CD4-positive, alpha-beta memory T cell (primary cell): Measurements from ENCODE around the gene CCR9. TPM values are rescaled to one million over a fixed set of nuclear protein-coding genes. Genes with fewer than 3 reads are reported as not detected.

Experiments
- CTCF ChIA-PET: fragments of 350-600 bp; sonication (Branson Sonifier 250); formaldehyde crosslinking; loops from one replicate; lab custom pipeline; 2021; ENCODE audit warnings: inconsistent platforms; ENCODE audit not compliant: partially characterized antibody; lab: Charles Lee
- POLR2A ChIA-PET: fragments of 350-600 bp; sonication (Branson Sonifier 250); formaldehyde crosslinking; loops from one replicate; lab custom pipeline; 2021; ENCODE audit not compliant: partially characterized antibody; lab: Charles Lee
- DNase-seq, 5 donors: peaks; one replicate each; pipeline versions ENCODE4 v3.0.0 to v3.0.0-alpha.2; 2020 to 2022; ENCODE audit warnings: mixed read lengths in 1 of 5
- H3K27ac ChIP-seq: one replicate; pipeline ENCODE4 v1.7.0; 2013; ENCODE audit warnings: low read depth, low read length
- H3K27me3 ChIP-seq: 2 replicates; pipeline ENCODE4 v1.7.0; 2013; ENCODE audit warnings: mild to moderate bottlenecking, low read length, moderate library complexity; ENCODE audit not compliant: insufficient read depth
- H3K36me3 ChIP-seq: 2 replicates; pipeline ENCODE4 v1.7.0; 2013; ENCODE audit warnings: mild to moderate bottlenecking, low read length, moderate library complexity; ENCODE audit not compliant: insufficient read depth
- H3K4me1 ChIP-seq: 2 replicates; pipeline ENCODE4 v1.7.0; 2013; ENCODE audit warnings: mild to moderate bottlenecking, low read length, moderate library complexity; ENCODE audit not compliant: insufficient read depth
- H3K4me3 ChIP-seq, 2 donors: one replicate each; pipeline ENCODE4 v1.7.0; 2013; ENCODE audit warnings: low read length in 2 of 2, mild to moderate bottlenecking in 1 of 2
- H3K9me3 ChIP-seq, 2 donors: one replicate each; pipeline ENCODE4 v1.7.0; 2013; ENCODE audit warnings: low read length in 2 of 2, control low read depth in 1 of 2; ENCODE audit not compliant: control insufficient read depth in 1 of 2
- H3K27ac Mint-ChIP-seq, 7 donors: one replicate each; pipeline ENCODE4 v1.8.0; 2020 to 2021; ENCODE audit warnings: mixed read lengths in 7 of 7, mild to moderate bottlenecking in 6 of 7, inconsistent platforms in 3 of 7, moderate library complexity in 3 of 7
- H3K27me3 Mint-ChIP-seq, 2 donors: one replicate each; pipeline ENCODE4 v1.8.0; 2020 to 2021; ENCODE audit warnings: mixed read lengths in 2 of 2
- H3K36me3 Mint-ChIP-seq, 2 donors: one replicate each; pipeline ENCODE4 v1.8.0; 2020 to 2021; ENCODE audit warnings: mixed read lengths in 2 of 2, inconsistent platforms in 1 of 2, mild to moderate bottlenecking in 1 of 2
- H3K4me1 Mint-ChIP-seq, 4 donors: one replicate each; pipeline ENCODE4 v1.8.0; 2020 to 2021; ENCODE audit warnings: mixed read lengths in 4 of 4, mild to moderate bottlenecking in 1 of 4
- H3K4me3 Mint-ChIP-seq, 8 donors: one replicate each; pipeline ENCODE4 v1.8.0; 2020 to 2021; ENCODE audit warnings: mixed read lengths in 8 of 8, mild to moderate bottlenecking in 7 of 8, moderate library complexity in 6 of 8, inconsistent platforms in 3 of 8
- H3K9me3 Mint-ChIP-seq, 8 donors: one replicate each; pipeline ENCODE4 v1.8.0; 2020 to 2021; ENCODE audit warnings: mixed read lengths in 8 of 8, mild to moderate bottlenecking in 5 of 8, inconsistent platforms in 3 of 8, moderate library complexity in 1 of 8
- intact Hi-C: fragments of 100-400 bp; cut with micrococcal nuclease; formaldehyde crosslinking; loops from one replicate; pipeline ENCODE4 v1.15.1; 2023
- polyA plus RNA-seq, 2 donors: library from polyadenylated mRNA; unstranded; fragments of 300-500 nt; fragmentation: Illumina TruSeq; gene quantifications; one replicate each; pipeline ENCODE4 v1.2.3, GENCODE V29; 2021
- total RNA-seq, 2 experiments: library from RNA; stranded (reverse); gene quantifications; one replicate each; pipeline ENCODE4 v1.2.3, GENCODE V29; 2021

CCR9 gene
- total and polyA plus RNA-seq, 4 experiments from 2014 or later, result 3.9 to 4.5 (median 4.2) TPM

DNA sequence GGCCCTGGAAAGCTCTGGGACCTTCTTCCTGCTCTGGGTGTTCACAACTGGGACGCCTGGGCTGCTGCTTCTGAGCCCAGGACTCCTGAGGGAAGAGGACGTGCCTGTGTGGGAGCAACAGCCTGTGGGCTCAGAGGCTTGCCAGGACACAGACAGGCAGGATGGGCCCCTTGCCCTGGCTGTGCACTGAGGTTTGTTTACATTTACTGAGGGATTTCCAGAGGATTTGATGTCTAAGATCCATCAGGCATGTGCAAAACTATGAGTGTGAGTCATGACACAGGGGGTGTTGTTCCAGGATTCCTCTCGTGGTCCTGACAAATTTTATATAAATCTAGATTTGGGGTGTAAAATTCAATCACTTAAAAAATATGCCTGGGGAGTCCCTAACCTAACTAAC is 10.6 kb downstream of the CCR9 start:
- H3K36me3 ChIP-seq, result no peaks in the 10 kb centered on the region
- no peak overlapping the region for H3K4me3 Mint-ChIP-seq
- H3K27ac ChIP-seq, result no peak overlapping the region
- intact Hi-C loops, result no loop called here
- no peaks in the 10 kb centered on the region for H3K4me1 ChIP-seq
- ChIA-PET POLR2A (no interaction called here), CTCF (no interaction called here)
- DNase-seq, result no peak
- peaks cover 0 to 12% of the 10 kb centered on the region in 2 donors for H3K36me3 Mint-ChIP-seq
- no peaks in the 10 kb centered on the region for H3K9me3 ChIP-seq
- no peak overlapping the region for H3K27ac Mint-ChIP-seq
- peaks cover 4 to 11% (median 9%) of the 10 kb centered on the region in 4 donors for H3K4me1 Mint-ChIP-seq
- H3K4me3 ChIP-seq, result no peak overlapping the region
- H3K27me3 ChIP-seq, result no peaks in the 10 kb centered on the region
- H3K27me3 Mint-ChIP-seq, result peaks cover 0 to 1% of the 10 kb centered on the region in 2 donors
- no peaks in the 10 kb centered on the region for H3K9me3 Mint-ChIP-seq

DNA sequence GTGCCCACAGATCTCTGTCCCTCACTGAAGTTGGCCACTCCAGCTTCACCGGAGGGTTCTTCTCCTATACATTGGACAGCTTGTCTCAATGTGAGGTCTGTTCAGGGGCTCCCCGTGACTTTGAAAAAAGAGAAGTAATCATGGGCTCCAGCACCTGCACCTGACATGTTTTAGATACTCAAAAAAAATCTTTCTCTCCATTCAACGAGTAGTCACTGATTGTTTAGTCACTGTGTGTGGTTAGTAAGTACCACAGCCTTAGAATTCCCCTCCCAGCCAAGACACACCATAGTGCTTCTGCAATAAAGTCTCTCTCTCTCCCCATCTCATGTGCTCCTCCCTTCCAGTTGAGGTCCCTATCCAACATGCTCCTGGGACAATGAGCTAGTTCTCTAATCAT is 18.6 kb downstream of the CCR9 start:
- POLR2A ChIA-PET, result interaction anchor here (1.0 to 2.2 kb wide), 3 partner anchors 10 to 63 kb away, joined by 3 to 6 read pairs (median 4); partner anchors contain the start of gene LZTFL1
- Mint-ChIP-seq H3K9me3 (peaks cover 0 to 3% (median 0%) of the 10 kb centered on the region in 8 donors), H3K4me1 (peaks cover 19 to 37% (median 24%) of the 10 kb centered on the region in 4 donors), H3K27ac (peak overlapping the region in 2 of 7 donors; percentile 30), H3K36me3 (peaks cover 2 to 23% of the 10 kb centered on the region in 2 donors), H3K27me3 (no peaks in the 10 kb centered on the region), H3K4me3 (no peak overlapping the region)
- Histone ChIP-seq H3K27me3 (no peaks in the 10 kb centered on the region), H3K36me3 (no peaks in the 10 kb centered on the region), H3K4me3 (no peak overlapping the region), H3K9me3 (no peaks in the 10 kb centered on the region), H3K27ac (no peak overlapping the region), H3K4me1 (peaks cover 22% of the 10 kb centered on the region)
- no peak for DNase-seq
- intact Hi-C loops, result no loop called here
- CTCF ChIA-PET, result interaction anchor here (5.4 kb wide), 1 partner anchor 11 kb away, joined by 16 read pairs; no protein-coding TSS in a partner anchor

DNA sequence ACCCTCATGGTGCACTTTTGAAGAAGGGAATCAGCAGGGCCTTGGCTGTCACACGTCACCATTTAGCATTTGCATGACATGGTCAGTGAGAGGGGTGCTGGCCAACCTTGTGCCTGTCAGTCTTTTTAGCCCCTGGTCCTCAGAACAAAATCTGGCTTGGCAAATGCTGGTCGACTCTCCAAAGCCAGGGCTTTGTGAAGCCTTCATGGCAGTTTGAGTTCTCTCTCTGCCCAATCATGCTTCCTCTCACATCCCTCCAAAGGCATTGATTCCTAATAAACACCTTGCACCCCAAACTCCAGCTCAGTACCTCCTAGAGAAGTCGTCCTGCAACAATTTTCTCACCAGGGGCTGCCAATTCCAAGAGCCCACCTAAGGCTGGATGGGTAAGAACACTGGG is 19.4 kb downstream of the CCR9 start:
- ChIA-PET CTCF (interaction anchor here (5.4 kb wide), 1 partner anchor 12 kb away, joined by 16 read pairs; no protein-coding TSS in a partner anchor), POLR2A (interaction anchor here (1.6 to 2.2 kb wide), 2 partner anchors 10 to 25 kb away, joined by 4 to 6 read pairs; no protein-coding TSS in a partner anchor)
- Mint-ChIP-seq H3K27ac (no peak overlapping the region), H3K4me3 (no peak overlapping the region), H3K4me1 (peaks cover 19 to 44% (median 28%) of the 10 kb centered on the region in 4 donors), H3K27me3 (no peaks in the 10 kb centered on the region), H3K9me3 (peaks cover 0 to 3% (median 0%) of the 10 kb centered on the region in 8 donors), H3K36me3 (peaks cover 2 to 26% of the 10 kb centered on the region in 2 donors)
- no peaks in the 10 kb centered on the region for H3K9me3 ChIP-seq
- no peak overlapping the region for H3K4me3 ChIP-seq
- no peak overlapping the region for H3K27ac ChIP-seq
- peaks cover 25% of the 10 kb centered on the region for H3K4me1 ChIP-seq
- intact Hi-C loops, result no loop called here
- no peaks in the 10 kb centered on the region for H3K36me3 ChIP-seq
- H3K27me3 ChIP-seq, result no peaks in the 10 kb centered on the region
- DNase-seq, result no peak

DNA sequence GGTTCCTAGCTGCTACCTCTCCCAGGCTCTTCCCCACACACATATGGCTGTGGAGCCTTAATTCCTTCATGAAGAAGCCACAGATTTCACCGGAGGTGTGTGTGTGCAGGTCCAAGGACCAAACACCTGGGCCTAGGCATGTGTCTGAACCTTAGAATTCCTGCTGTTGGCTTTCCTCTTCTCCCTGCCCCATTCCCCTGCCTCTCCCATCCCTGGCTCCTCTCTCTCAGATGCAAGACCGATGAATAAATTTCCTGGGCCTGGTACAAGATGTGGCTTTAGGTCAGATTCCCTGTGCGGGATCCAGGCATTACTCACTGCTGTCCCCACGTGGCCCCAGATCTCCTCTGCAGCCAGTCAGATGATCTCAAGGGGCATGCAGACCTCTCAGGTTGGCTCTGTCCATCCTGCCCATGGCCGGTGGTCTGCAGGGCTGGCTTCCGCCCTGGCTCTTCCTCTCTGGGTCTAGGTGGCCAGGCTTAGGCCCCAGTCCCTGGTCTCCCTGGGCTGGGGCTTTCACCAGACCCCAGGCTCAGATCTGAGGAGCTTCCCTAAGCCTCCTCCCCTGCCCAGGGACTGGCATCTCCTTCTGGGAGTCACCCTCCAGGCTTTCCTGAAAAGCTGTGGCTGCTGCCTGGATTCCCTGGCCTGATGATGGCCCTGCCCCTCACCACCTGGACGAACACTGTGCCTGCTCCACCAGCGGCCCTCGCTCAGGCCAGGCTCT is 20.5 kb downstream of the CCR9 start:
- peaks cover 0 to 3% (median 0%) of the 10 kb centered on the region in 8 donors for H3K9me3 Mint-ChIP-seq
- Histone ChIP-seq H3K27ac (no peak overlapping the region), H3K36me3 (no peaks in the 10 kb centered on the region), H3K4me3 (no peak overlapping the region), H3K27me3 (no peaks in the 10 kb centered on the region), H3K9me3 (no peaks in the 10 kb centered on the region), H3K4me1 (peaks cover 34% of the 10 kb centered on the region)
- ChIA-PET POLR2A (interaction anchor here (1.7 to 3.4 kb wide), 2 partner anchors 21 to 66 kb away, joined by 7 to 19 read pairs; partner anchors contain the start of genes CCR9 and LZTFL1), CTCF (interaction anchor here (1.0 to 5.4 kb wide), 4 partner anchors 13 to 66 kb away, joined by 4 to 16 read pairs (median 6); partner anchors contain the start of gene CCR9)
- H3K36me3 Mint-ChIP-seq, result peaks cover 2 to 24% of the 10 kb centered on the region in 2 donors
- intact Hi-C loops, result no loop called here
- peak overlapping the region in 3 of 7 donors; percentile 30 to 51 (median 35) for H3K27ac Mint-ChIP-seq
- H3K4me3 Mint-ChIP-seq, result peak overlapping the region in 1 of 8 donors; percentile 62
- H3K27me3 Mint-ChIP-seq, result no peaks in the 10 kb centered on the region
- DNase-seq, result no peak
- H3K4me1 Mint-ChIP-seq, result peaks cover 22 to 55% (median 35%) of the 10 kb centered on the region in 4 donors

DNA sequence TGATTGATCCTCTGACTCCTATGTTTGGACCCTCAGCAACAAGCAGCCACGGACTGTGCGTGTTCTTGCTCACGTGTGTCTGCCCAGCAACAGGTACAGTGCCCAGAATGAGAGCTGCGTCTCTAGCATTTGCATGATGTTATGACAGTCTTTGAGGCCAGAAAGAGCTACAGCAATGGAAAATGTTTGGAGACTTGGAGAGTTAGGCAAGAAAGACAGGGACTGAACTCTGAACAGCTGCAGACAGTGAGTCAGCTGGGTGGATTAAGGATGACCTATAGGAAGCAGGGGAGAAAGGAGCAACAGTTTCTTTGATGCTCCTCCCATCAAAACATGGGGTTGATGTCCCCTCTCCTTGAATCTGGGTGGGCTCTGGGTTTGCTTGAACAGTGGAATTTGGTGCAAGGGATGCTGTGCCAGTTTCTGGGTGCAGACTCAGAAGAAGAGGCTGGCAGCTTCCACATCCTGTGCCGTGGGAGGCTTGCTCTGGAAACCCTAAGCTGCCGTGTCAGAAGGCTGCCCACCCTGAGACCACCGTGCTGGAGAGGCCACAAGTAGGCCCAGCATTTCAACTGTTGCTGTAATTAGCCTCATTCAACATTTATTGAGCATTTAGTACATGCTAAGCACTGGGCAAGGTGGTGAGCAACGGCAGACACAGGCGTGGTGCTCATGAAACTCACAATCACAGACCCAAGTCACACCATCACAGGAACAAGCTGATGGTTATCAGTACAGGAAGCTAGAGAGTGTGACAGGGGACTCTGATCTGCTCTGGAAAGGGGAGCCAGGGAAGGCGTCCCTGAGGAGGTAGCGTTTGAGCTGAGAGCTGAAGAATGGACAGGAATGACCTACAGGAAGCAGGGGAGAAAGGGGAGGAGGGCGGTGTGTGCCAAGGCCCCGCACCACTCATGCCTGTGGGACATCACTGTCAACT is 21.7 kb downstream of the CCR9 start:
- Mint-ChIP-seq H3K27ac (peak overlapping the region; percentile 4 to 95 (median 63)), H3K4me1 (peaks cover 28 to 65% (median 39%) of the 10 kb centered on the region in 4 donors), H3K9me3 (peaks cover 0 to 3% (median 0%) of the 10 kb centered on the region in 8 donors), H3K4me3 (peak overlapping the region in 7 of 8 donors; percentile 3 to 84 (median 68)), H3K27me3 (no peaks in the 10 kb centered on the region), H3K36me3 (peaks cover 2 to 22% of the 10 kb centered on the region in 2 donors)
- intact Hi-C loops, result loop anchor here (2.0 kb wide), 1 partner anchor 37 kb away; no protein-coding TSS in a partner anchor
- Histone ChIP-seq H3K27me3 (no peaks in the 10 kb centered on the region), H3K9me3 (no peaks in the 10 kb centered on the region), H3K4me3 (no peak overlapping the region), H3K4me1 (peaks cover 41% of the 10 kb centered on the region), H3K36me3 (no peaks in the 10 kb centered on the region), H3K27ac (no peak overlapping the region)
- POLR2A ChIA-PET, result interaction anchor here (0.5 to 3.4 kb wide), 14 partner anchors 9 to 159 kb away, joined by 3 to 19 read pairs (median 4); partner anchors contain the start of genes CCR9 and LZTFL1
- DNase-seq, result peak in 4 of 5 donors; percentile 35 to 49 (median 40)
- CTCF ChIA-PET, result interaction anchor here (0.7 to 5.4 kb wide), 11 partner anchors 12 to 173 kb away, joined by 3 to 16 read pairs (median 5); partner anchors contain the start of gene CCR9

DNA sequence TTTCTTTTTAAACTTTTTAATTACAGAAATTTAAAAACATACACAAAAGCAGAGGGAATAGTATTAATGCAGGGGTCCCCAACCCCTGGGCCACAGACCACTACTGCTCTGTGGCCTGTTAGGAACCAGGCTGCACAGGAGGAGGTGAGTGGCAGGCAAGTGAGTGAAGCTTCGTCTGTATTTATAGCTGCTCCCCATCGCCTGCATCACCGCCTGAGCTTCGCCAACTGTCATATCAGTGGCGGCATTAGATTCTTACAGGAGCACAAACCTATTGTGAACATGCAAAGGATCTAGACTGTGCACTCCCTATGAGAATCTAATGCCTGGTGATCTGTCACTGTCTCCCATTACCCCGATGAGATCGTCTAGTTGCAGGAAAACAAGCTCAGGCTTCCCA is 22.4 kb downstream of the CCR9 start:
- POLR2A ChIA-PET, result interaction anchor here (0.5 to 3.4 kb wide), 13 partner anchors 9 to 158 kb away, joined by 3 to 19 read pairs (median 4); partner anchors contain the start of genes CCR9 and LZTFL1
- H3K4me1 ChIP-seq, result peaks cover 41% of the 10 kb centered on the region
- intact Hi-C loops, result loop anchor here (2.0 kb wide), 1 partner anchor 38 kb away; no protein-coding TSS in a partner anchor
- CTCF ChIA-PET, result interaction anchor here (0.6 to 5.4 kb wide), 10 partner anchors 11 to 249 kb away, joined by 3 to 16 read pairs (median 4); no protein-coding TSS in a partner anchor
- DNase-seq, result no peak
- Mint-ChIP-seq H3K36me3 (peaks cover 2 to 22% of the 10 kb centered on the region in 2 donors), H3K27me3 (no peaks in the 10 kb centered on the region), H3K4me3 (peak overlapping the region in 4 of 8 donors; percentile 66 to 84 (median 76)), H3K9me3 (peaks cover 0 to 3% (median 0%) of the 10 kb centered on the region in 8 donors), H3K4me1 (peaks cover 28 to 71% (median 39%) of the 10 kb centered on the region in 4 donors), H3K27ac (peak overlapping the region in 6 of 7 donors; percentile 4 to 95 (median 66))
- H3K27me3 ChIP-seq, result no peaks in the 10 kb centered on the region
- H3K36me3 ChIP-seq, result no peaks in the 10 kb centered on the region
- no peak overlapping the region for H3K4me3 ChIP-seq
- no peak overlapping the region for H3K27ac ChIP-seq
- H3K9me3 ChIP-seq, result no peaks in the 10 kb centered on the region
